HEK293 (cell line): ENCODE measurements around the gene PRRC2C.
A peak's percentile ranks its signal among the peaks of the same experiment; 100 is the strongest.

ENCODE experiments used
- CTCF ChIA-PET: fragments of 350-600 bp; formaldehyde crosslinking; extraction: SDS; loops from one replicate; lab custom pipeline; 2021; ENCODE audit warnings: antibody characterized with exemption; lab: Yijun Ruan, JAX
- POLR2A ChIA-PET: fragments of 300-600 bp; formaldehyde crosslinking; extraction: SDS; loops from one replicate; lab custom pipeline; 2020; ENCODE audit warnings: antibody characterized with exemption, inconsistent platforms; lab: Yijun Ruan, JAX
- H3K27ac ChIP-seq: fragments of 200-500 bp; sonication (Bioruptor generic); 2 replicates; pipeline ENCODE4 v1.5.1; 2014; ENCODE audit warnings: low read depth, low read length, control low read depth, inconsistent platforms; ENCODE audit errors: extremely low read depth
- H3K36me3 ChIP-seq, 2 experiments: fragments of 200-500 bp in 1 of 2; sonication (Bioruptor generic) in 1 of 2; 1 replicate in 1 of 2; 2 replicates in 1 of 2; pipeline ENCODE4 v1.5.1; 2014 to 2017; ENCODE audit warnings: inconsistent platforms in 2 of 2, low read length in 2 of 2; ENCODE audit not compliant: control insufficient read depth in 2 of 2, insufficient read depth in 1 of 2
- H3K4me1 ChIP-seq: fragments of 200-500 bp; sonication (Bioruptor generic); 2 replicates; pipeline ENCODE4 v1.5.1; 2014; ENCODE audit warnings: mild to moderate bottlenecking, low read length, inconsistent platforms; ENCODE audit not compliant: control insufficient read depth, insufficient read depth
- H3K4me3 ChIP-seq: 2 replicates; pipeline ENCODE4 v1.5.1; 2011; ENCODE audit warnings: low read depth, mild to moderate bottlenecking, control low read depth, low read length, moderate library complexity
- H3K9me3 ChIP-seq: fragments of 200-500 bp; sonication (Bioruptor generic); 2 replicates; pipeline ENCODE4 v1.5.1; 2014; ENCODE audit warnings: low read depth, low read length, inconsistent platforms; ENCODE audit not compliant: control insufficient read depth, insufficient read depth
- GLIS2 ChIP-seq: fragments of 450-650 bp; formaldehyde crosslinking; IDR thresholded peaks from 2 replicates; pipeline ENCODE4 v1.5.1; 2016; ENCODE audit warnings: missing biosample characterization, missing genetic modification characterization
- OSR2 ChIP-seq: fragments of 450-650 bp; formaldehyde crosslinking; IDR thresholded peaks from 2 replicates; pipeline ENCODE4 v1.5.1; 2016; ENCODE audit warnings: missing biosample characterization, missing genetic modification characterization
- PRDM1 ChIP-seq: fragments of 450-650 bp; formaldehyde crosslinking; IDR thresholded peaks from 2 replicates; pipeline ENCODE4; 2016; ENCODE audit warnings: missing biosample characterization, missing genetic modification characterization
- TRIM28 ChIP-seq: IDR thresholded peaks from 2 replicates; pipeline ENCODE4 v1.6.1; 2011; ENCODE audit warnings: low read length, control low read depth, borderline replicate concordance
- ZBTB7A ChIP-seq: fragments of 450-650 bp; formaldehyde crosslinking; IDR thresholded peaks from 2 replicates; pipeline ENCODE4 v1.5.1; 2016; ENCODE audit warnings: low read depth, missing biosample characterization, missing genetic modification characterization
- ZFP41 ChIP-seq: fragments of 450-650 bp; formaldehyde crosslinking; IDR thresholded peaks from 2 replicates; pipeline ENCODE4 v1.5.1; 2016; ENCODE audit warnings: missing biosample characterization, missing genetic modification characterization, borderline replicate concordance
- ZNF112 ChIP-seq: fragments of 450-650 bp; formaldehyde crosslinking; IDR thresholded peaks from 2 replicates; pipeline ENCODE4 v1.5.0; 2017; ENCODE audit warnings: missing biosample characterization, missing genetic modification characterization
- ZNF2 ChIP-seq: fragments of 450-650 bp; formaldehyde crosslinking; IDR thresholded peaks from 2 replicates; pipeline ENCODE4 v1.5.1; 2016; ENCODE audit warnings: missing biosample characterization, missing genetic modification characterization
- ZNF23 ChIP-seq: fragments of 450-650 bp; formaldehyde crosslinking; IDR thresholded peaks from 2 replicates; pipeline ENCODE4 v1.5.1; 2016; ENCODE audit warnings: missing biosample characterization, missing genetic modification characterization, borderline replicate concordance
- ZNF335 ChIP-seq: fragments of 450-650 bp; formaldehyde crosslinking; conservative IDR thresholded peaks from 2 replicates; pipeline ENCODE4 v1.5.1; 2016; ENCODE audit warnings: missing biosample characterization, missing genetic modification characterization
- ZNF341 ChIP-seq: fragments of 450-650 bp; formaldehyde crosslinking; IDR thresholded peaks from 2 replicates; pipeline ENCODE4; 2016; ENCODE audit warnings: low read depth, missing biosample characterization, missing genetic modification characterization
- ZNF366 ChIP-seq: fragments of 450-650 bp; formaldehyde crosslinking; conservative IDR thresholded peaks from 2 replicates; pipeline ENCODE4 v1.5.1; 2016; ENCODE audit warnings: missing biosample characterization, missing genetic modification characterization
- ZNF521 ChIP-seq: fragments of 450-650 bp; formaldehyde crosslinking; IDR thresholded peaks from 2 replicates; pipeline ENCODE4 v1.5.1; 2017; ENCODE audit warnings: missing biosample characterization, mild to moderate bottlenecking, missing genetic modification characterization
- ZNF596 ChIP-seq: fragments of 450-650 bp; IDR thresholded peaks from 2 replicates; pipeline ENCODE4 v1.5.0; 2018; ENCODE audit warnings: missing biosample characterization, mild to moderate bottlenecking, missing genetic modification characterization, moderate library complexity
- ZNF707 ChIP-seq: fragments of 450-650 bp; formaldehyde crosslinking; IDR thresholded peaks from 2 replicates; pipeline ENCODE4 v1.5.1; 2016; ENCODE audit warnings: missing biosample characterization, missing genetic modification characterization
- TF ChIP-seq, protein P1 (sequence below): fragments of 450-650 bp; formaldehyde crosslinking; conservative IDR thresholded peaks from 2 replicates; pipeline ENCODE4 v1.5.1; 2016; ENCODE audit warnings: low read depth, missing biosample characterization, missing genetic modification characterization
- TF ChIP-seq, protein P2 (sequence below): fragments of 450-650 bp; formaldehyde crosslinking; IDR thresholded peaks from 2 replicates; pipeline ENCODE4 v1.5.1; 2016; ENCODE audit warnings: missing biosample characterization, missing genetic modification characterization
- TF ChIP-seq, protein P3 (sequence below): fragments of 450-650 bp; formaldehyde crosslinking; IDR thresholded peaks from 2 replicates; pipeline ENCODE4 v1.5.1; 2016; ENCODE audit warnings: missing biosample characterization, missing genetic modification characterization
- TF ChIP-seq, protein P4 (sequence below): fragments of 450-650 bp; formaldehyde crosslinking; IDR thresholded peaks from 2 replicates; pipeline ENCODE4; 2016; ENCODE audit warnings: missing biosample characterization, missing genetic modification characterization
- TF ChIP-seq, protein P5 (sequence below): fragments of 450-650 bp; formaldehyde crosslinking; conservative IDR thresholded peaks from 2 replicates; pipeline ENCODE4 v1.5.1; 2016; ENCODE audit warnings: low read depth, missing biosample characterization, missing genetic modification characterization

PRRC2C gene

DNA sequence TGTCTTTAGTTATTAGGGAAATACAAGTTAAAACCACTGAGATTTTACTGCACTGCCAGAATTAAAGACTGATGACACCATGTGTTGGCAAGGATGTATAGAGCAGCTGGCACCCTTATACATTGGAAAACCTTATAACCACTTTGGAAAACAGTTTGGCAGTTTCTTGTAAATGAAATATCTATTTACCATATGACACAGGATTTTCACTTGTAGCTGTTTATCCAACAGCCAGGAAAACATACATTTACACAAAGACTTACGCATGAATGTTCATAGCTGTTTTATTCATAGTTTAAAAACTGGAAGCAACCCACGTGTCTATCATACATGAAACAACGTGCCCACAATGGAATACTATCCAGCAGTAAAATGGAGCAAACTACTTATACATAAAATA is 45.3 kb downstream of the PRRC2C start (continued):
- TF ChIP-seq, protein P1, sequence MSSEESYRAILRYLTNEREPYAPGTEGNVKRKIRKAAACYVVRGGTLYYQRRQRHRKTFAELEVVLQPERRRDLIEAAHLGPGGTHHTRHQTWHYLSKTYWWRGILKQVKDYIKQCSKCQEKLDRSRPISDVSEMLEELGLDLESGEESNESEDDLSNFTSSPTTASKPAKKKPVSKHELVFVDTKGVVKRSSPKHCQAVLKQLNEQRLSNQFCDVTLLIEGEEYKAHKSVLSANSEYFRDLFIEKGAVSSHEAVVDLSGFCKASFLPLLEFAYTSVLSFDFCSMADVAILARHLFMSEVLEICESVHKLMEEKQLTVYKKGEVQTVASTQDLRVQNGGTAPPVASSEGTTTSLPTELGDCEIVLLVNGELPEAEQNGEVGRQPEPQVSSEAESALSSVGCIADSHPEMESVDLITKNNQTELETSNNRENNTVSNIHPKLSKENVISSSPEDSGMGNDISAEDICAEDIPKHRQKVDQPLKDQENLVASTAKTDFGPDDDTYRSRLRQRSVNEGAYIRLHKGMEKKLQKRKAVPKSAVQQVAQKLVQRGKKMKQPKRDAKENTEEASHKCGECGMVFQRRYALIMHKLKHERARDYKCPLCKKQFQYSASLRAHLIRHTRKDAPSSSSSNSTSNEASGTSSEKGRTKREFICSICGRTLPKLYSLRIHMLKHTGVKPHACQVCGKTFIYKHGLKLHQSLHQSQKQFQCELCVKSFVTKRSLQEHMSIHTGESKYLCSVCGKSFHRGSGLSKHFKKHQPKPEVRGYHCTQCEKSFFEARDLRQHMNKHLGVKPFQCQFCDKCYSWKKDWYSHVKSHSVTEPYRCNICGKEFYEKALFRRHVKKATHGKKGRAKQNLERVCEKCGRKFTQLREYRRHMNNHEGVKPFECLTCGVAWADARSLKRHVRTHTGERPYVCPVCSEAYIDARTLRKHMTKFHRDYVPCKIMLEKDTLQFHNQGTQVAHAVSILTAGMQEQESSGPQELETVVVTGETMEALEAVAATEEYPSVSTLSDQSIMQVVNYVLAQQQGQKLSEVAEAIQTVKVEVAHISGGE (tag by site-specific recombination) = no peak
- TF ChIP-seq ZBTB7A (no peak), ZNF341 (tag by site-specific recombination) (no peak), ZNF112 (tag by site-specific recombination) (no peak), ZNF2 (no peak), ZFP41 (tag by site-specific recombination) (no peak)

DNA sequence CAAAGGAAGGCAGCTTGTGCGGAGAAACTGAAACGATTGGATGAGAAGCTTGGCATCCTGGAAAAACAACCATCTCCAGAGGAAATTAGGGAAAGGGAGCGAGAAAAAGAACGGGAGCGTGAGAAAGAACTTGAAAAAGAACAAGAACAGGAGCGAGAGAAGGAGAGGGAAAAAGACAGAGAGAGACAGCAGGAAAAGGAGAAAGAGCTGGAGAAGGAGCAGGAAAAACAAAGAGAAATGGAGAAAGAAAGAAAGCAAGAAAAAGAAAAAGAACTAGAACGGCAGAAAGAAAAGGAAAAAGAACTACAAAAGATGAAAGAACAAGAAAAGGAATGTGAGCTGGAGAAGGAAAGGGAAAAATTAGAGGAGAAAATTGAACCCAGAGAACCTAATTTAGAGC is 47.2 kb downstream of the PRRC2C start:
- Histone ChIP-seq H3K9me3 (no peaks in the 10 kb centered on the region), H3K36me3 (peaks cover 74 to 93% of the 10 kb centered on the region in 2 experiments), H3K4me3 (no peak overlapping the region), H3K27ac (no peak overlapping the region), H3K4me1 (no peaks in the 10 kb centered on the region)
- POLR2A ChIA-PET = no interaction called here
- CTCF ChIA-PET = interaction anchor here (0.6 to 1.3 kb wide), 3 partner anchors 14 to 1051 kb away, joined by 3 to 7 read pairs (median 3); no protein-coding TSS in a partner anchor
- TF ChIP-seq OSR2 (tag by site-specific recombination) (no peak), ZBTB7A (no peak), ZNF23 (no peak), ZNF521 (no peak), TRIM28 (no peak), GLIS2 (tag by site-specific recombination) (no peak), ZNF366 (tag by site-specific recombination) (peak; percentile 69), ZNF707 (no peak), ZNF596 (peak; percentile 61), ZNF335 (no peak), PRDM1 (peak; percentile 94)
- TF ChIP-seq, protein P1 (tag by site-specific recombination) = no peak
- TF ChIP-seq, protein P2, sequence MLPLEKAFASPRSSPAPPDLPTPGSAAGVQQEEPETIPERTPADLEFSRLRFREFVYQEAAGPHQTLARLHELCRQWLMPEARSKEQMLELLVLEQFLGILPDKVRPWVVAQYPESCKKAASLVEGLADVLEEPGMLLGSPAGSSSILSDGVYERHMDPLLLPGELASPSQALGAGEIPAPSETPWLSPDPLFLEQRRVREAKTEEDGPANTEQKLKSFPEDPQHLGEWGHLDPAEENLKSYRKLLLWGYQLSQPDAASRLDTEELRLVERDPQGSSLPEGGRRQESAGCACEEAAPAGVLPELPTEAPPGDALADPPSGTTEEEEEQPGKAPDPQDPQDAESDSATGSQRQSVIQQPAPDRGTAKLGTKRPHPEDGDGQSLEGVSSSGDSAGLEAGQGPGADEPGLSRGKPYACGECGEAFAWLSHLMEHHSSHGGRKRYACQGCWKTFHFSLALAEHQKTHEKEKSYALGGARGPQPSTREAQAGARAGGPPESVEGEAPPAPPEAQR (tag by site-specific recombination) = no peak
- TF ChIP-seq, protein P3, sequence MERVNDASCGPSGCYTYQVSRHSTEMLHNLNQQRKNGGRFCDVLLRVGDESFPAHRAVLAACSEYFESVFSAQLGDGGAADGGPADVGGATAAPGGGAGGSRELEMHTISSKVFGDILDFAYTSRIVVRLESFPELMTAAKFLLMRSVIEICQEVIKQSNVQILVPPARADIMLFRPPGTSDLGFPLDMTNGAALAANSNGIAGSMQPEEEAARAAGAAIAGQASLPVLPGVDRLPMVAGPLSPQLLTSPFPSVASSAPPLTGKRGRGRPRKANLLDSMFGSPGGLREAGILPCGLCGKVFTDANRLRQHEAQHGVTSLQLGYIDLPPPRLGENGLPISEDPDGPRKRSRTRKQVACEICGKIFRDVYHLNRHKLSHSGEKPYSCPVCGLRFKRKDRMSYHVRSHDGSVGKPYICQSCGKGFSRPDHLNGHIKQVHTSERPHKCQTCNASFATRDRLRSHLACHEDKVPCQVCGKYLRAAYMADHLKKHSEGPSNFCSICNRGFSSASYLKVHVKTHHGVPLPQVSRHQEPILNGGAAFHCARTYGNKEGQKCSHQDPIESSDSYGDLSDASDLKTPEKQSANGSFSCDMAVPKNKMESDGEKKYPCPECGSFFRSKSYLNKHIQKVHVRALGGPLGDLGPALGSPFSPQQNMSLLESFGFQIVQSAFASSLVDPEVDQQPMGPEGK (tag by site-specific recombination) = no peak
- TF ChIP-seq, protein P4, sequence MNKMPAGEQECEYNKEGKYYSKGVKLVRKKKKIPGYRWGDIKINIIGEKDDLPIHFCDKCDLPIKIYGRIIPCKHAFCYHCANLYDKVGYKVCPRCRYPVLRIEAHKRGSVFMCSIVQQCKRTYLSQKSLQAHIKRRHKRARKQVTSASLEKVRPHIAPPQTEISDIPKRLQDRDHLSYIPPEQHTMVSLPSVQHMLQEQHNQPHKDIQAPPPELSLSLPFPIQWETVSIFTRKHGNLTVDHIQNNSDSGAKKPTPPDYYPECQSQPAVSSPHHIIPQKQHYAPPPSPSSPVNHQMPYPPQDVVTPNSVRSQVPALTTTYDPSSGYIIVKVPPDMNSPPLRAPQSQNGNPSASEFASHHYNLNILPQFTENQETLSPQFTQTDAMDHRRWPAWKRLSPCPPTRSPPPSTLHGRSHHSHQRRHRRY = no peak
- TF ChIP-seq, protein P5, sequence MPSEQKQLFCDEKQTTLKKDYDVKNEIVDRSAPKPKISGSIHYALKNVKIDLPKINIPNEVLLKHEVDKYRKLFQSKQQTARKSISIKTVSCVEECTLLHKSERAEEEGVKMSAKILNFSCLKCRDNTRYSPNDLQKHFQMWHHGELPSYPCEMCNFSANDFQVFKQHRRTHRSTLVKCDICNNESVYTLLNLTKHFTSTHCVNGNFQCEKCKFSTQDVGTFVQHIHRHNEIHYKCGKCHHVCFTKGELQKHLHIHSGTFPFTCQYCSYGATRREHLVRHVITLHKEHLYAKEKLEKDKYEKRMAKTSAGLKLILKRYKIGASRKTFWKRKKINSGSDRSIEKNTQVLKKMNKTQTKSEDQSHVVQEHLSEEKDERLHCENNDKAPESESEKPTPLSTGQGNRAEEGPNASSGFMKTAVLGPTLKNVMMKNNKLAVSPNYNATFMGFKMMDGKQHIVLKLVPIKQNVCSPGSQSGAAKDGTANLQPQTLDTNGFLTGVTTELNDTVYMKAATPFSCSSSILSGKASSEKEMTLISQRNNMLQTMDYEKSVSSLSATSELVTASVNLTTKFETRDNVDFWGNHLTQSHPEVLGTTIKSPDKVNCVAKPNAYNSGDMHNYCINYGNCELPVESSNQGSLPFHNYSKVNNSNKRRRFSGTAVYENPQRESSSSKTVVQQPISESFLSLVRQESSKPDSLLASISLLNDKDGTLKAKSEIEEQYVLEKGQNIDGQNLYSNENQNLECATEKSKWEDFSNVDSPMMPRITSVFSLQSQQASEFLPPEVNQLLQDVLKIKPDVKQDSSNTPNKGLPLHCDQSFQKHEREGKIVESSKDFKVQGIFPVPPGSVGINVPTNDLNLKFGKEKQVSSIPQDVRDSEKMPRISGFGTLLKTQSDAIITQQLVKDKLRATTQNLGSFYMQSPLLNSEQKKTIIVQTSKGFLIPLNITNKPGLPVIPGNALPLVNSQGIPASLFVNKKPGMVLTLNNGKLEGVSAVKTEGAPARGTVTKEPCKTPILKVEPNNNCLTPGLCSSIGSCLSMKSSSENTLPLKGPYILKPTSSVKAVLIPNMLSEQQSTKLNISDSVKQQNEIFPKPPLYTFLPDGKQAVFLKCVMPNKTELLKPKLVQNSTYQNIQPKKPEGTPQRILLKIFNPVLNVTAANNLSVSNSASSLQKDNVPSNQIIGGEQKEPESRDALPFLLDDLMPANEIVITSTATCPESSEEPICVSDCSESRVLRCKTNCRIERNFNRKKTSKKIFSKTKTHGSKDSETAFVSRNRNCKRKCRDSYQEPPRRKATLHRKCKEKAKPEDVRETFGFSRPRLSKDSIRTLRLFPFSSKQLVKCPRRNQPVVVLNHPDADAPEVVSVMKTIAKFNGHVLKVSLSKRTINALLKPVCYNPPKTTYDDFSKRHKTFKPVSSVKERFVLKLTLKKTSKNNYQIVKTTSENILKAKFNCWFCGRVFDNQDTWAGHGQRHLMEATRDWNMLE (tag by site-specific recombination) = no peak
